RWPE2 (cell line): Measurements from ENCODE around the gene KIAA1549.

Experiments
- ATAC-seq: fragments of 200-7000 bp; cut with Tn5 transposase; 3 replicates; pipeline ENCODE4 v1.9.1; 2021; ENCODE audit warnings: low read depth
- DNase-seq: peaks from one replicate; pipeline ENCODE4 v3.0.0-alpha.2; 2020; ENCODE audit warnings: low spot score
- H3K27ac ChIP-seq: fragments of 450-650 bp; 2 replicates; pipeline ENCODE4 v1.5.1; 2017; ENCODE audit warnings: mild to moderate bottlenecking; ENCODE audit not compliant: poor library complexity, severe bottlenecking
- H3K27me3 ChIP-seq: fragments of 250-450 bp; sonication (Bioruptor Pico); 2 replicates; pipeline ENCODE4 v1.5.1; 2021; ENCODE audit warnings: mild to moderate bottlenecking, moderate library complexity; ENCODE audit not compliant: insufficient read depth, poor library complexity, severe bottlenecking
- H3K36me3 ChIP-seq: fragments of 250-450 bp; sonication (Bioruptor Pico); 2 replicates; pipeline ENCODE4 v1.5.1; 2020; ENCODE audit warnings: low read depth, mild to moderate bottlenecking, moderate library complexity
- H3K4me1 ChIP-seq: fragments of 250-450 bp; sonication (Bioruptor Pico); 2 replicates; pipeline ENCODE4 v1.5.1; 2021; ENCODE audit warnings: mild to moderate bottlenecking, moderate library complexity; ENCODE audit not compliant: insufficient read depth, poor library complexity, severe bottlenecking
- H3K4me3 ChIP-seq: fragments of 250-450 bp; sonication (Bioruptor Pico); 2 replicates; pipeline ENCODE4 v1.5.1; 2021; ENCODE audit warnings: mild to moderate bottlenecking, moderate library complexity; ENCODE audit not compliant: severe bottlenecking
- H3K9me3 ChIP-seq: fragments of 250-450 bp; sonication (Bioruptor Pico); 2 replicates; pipeline ENCODE4 v1.5.1; 2021; ENCODE audit warnings: mild to moderate bottlenecking, moderate library complexity; ENCODE audit not compliant: severe bottlenecking
- CTCF ChIP-seq: fragments of 450-650 bp; IDR thresholded peaks from one replicate; pipeline ENCODE4 v1.5.1; 2017; ENCODE audit warnings: mild to moderate bottlenecking, moderate library complexity; ENCODE audit not compliant: poor library complexity, severe bottlenecking

KIAA1549 gene

GRCh38 chr7:138929969-138930368 lies 51.2 kb downstream of the KIAA1549 start:
- no peak overlapping the region for H3K4me3 ChIP-seq
- H3K36me3 ChIP-seq: no peaks in the 10 kb centered on the region
- no peak for TF ChIP-seq CTCF
- H3K9me3 ChIP-seq: no peaks in the 10 kb centered on the region
- DNase-seq: no peak
- no peaks in the 10 kb centered on the region for H3K27me3 ChIP-seq
- peaks cover 7% of the 10 kb centered on the region for H3K4me1 ChIP-seq
- no peak overlapping the region for H3K27ac ChIP-seq
- ATAC-seq: no peak

- ATAC-seq (no peak), DNase-seq (no peak)
- Histone ChIP-seq H3K27me3 (no peaks in the 10 kb centered on the region), H3K9me3 (no peaks in the 10 kb centered on the region), H3K4me1 (no peaks in the 10 kb centered on the region), H3K36me3 (no peaks in the 10 kb centered on the region), H3K27ac (no peak overlapping the region), H3K4me3 (no peak overlapping the region)
- TF ChIP-seq CTCF: no peak
Observed at GRCh38 chr7:138926241-138926612, 55.0 kb downstream of the KIAA1549 start.

- ATAC-seq: no peak
Observed at GRCh38 chr7:138924501-138925225, 56.5 kb downstream of the KIAA1549 start.

GRCh38 chr7:138921277-138921676 lies 59.9 kb downstream of the KIAA1549 start:
- ATAC-seq (no peak), DNase-seq (no peak)
- TF ChIP-seq CTCF: no peak
- Histone ChIP-seq H3K9me3 (no peaks in the 10 kb centered on the region), H3K36me3 (no peaks in the 10 kb centered on the region), H3K27ac (no peak overlapping the region), H3K4me3 (no peak overlapping the region), H3K27me3 (no peaks in the 10 kb centered on the region), H3K4me1 (no peaks in the 10 kb centered on the region)

More at GRCh38 chr7:138924501-138925225, 56.5 kb downstream of the KIAA1549 start:
- DNase-seq: no peak
- no peak overlapping the region for H3K27ac ChIP-seq
- no peak for TF ChIP-seq CTCF
- no peak overlapping the region for H3K4me3 ChIP-seq
- no peaks in the 10 kb centered on the region for H3K36me3 ChIP-seq
- H3K4me1 ChIP-seq: no peaks in the 10 kb centered on the region
- H3K9me3 ChIP-seq: no peaks in the 10 kb centered on the region
- H3K27me3 ChIP-seq: no peaks in the 10 kb centered on the region

GRCh38 chr7:138919911-138920310 lies 61.3 kb downstream of the KIAA1549 start:
- DNase-seq: no peak
- Histone ChIP-seq H3K9me3 (no peaks in the 10 kb centered on the region), H3K4me1 (no peaks in the 10 kb centered on the region), H3K4me3 (no peak overlapping the region), H3K27ac (no peak overlapping the region), H3K27me3 (no peaks in the 10 kb centered on the region), H3K36me3 (no peaks in the 10 kb centered on the region)
- no peak for TF ChIP-seq CTCF
- no peak for ATAC-seq
